GM18526 (cell line): ENCODE data around the gene TRIM2.

Experiments
- POLR2A ChIP-seq: IDR thresholded peaks from 3 replicates; pipeline ENCODE4 v1.6.1; 2011; ENCODE audit not compliant: insufficient read length; ENCODE audit errors: extremely low read depth

Gene TRIM2

DNA sequence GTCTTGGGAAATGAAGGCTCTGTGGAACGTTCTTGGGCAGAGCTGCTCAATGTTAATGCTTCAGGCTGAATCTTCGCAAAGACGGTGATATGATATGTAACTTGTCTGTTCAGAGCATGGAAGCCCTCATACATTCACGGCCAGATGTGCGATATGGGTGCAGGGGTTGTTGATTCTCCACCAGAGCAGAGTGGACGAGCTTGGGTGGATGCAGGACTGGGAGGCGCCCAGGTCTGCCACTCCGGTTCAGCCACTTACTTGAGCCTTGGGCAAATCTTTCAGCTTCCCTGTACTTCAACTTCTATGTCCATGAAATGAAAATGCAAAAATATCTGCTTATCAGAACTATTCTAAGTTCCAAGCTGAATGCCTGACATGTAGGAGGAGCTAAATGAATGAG is 92.9 kb downstream of the TRIM2 start:
- no peak for TF ChIP-seq POLR2A

DNA sequence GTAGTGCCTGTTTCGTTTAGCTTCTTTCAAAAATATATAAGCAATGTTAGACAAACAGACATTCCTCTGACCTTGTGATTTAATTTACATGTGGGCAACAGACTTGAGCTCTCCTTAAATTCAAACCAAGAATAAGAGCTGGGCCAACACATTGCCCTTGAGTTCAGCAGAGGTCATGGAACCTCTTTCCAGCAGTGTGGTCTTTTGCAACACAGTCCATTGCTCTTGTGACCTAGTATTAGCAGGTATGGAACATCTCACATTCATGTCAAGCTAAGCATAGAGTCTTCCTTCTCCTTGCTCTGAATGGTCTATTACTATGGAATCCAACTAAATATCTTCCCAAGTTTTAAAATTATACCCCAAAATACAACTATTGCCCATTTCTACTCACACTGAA is 106.5 kb downstream of the TRIM2 start:
- no peak for TF ChIP-seq POLR2A

DNA sequence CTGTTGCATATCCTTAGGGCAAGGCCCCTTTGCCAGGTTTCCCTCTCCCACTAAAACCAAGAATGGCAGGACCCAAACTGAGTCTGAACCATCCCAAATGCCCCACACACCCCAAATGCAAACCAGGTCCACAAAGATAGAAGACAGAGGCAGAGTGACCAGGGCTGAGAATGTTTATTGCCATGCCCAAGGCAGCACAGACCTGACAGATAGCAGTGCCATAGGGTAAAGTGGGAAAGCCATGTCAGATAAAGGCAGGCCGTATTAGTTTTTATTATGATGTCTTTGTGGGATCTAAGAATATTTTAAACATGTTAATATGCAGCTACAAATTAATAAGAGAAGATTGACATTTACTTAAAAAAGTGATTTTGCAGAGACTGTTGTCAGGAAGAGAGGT is 110.7 kb downstream of the TRIM2 start:
- no peak for TF ChIP-seq POLR2A

DNA sequence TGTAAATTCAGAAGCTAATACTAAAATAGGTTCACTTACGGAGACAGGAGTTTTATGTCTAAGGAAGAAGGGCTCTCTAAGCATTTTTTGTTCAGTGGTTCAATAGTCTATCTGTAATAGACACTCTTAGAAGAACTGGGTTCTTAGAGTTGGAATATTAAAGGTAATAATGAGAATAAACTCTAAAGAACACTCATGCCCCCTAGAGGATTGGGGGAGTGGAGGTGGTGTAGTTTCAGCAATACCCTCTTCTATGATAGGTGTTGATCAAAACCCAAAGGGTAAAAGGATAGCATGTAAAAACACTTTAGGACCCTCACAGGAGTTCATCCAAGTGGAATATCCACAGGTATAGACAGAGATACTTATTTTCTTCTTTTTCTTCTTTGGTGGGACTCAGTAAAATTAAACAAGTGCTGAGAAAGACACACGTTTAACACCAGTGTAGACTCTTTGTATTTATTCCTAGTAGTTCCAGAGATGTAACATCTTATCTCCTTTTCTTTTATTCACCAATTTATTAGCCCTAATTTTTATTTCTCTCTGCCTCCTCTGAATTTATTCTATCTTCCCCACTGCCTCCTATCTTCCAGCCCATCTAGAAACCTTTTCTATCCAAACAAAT is 114.6 kb downstream of the TRIM2 start:
- no peak for TF ChIP-seq POLR2A

DNA sequence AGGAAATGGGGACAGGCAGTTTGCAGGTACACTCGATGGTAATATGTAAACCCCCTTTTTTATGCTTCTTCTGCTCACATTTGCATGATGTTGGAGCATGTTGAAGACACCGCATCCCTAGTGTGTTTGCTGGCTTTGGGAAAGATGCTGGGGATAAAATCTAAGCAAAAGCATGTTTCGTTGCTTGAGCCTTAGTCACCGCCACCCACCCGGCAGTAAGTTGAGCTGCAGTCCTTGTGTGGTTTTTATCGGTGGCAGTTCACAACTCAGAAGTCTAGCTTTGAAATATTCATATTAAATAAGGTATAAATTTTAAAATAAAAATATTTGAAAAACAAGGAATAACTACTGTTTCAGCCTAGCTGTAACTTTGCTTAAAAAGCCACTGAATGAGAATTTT is 118.5 kb downstream of the TRIM2 start:
- TF ChIP-seq POLR2A, result no peak

DNA sequence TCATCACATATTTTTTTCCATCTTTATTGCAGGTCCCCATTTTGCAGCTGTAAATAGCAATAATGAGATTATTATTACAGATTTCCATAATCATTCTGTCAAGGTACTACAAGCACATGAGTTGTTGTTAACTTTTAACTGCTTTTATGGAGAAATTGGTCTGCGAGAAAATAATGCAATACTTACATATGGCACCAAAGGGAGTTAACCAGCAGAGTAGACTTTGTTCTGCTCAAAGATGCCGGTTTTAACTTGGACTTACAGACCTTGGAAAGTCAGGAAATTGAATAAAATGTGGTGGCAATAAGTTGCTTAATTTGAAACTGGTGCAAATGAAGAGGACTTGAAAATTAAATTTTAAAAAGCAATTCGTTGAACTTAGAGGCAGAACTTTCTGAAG is 119.8 kb downstream of the TRIM2 start:
- no peak for TF ChIP-seq POLR2A

DNA sequence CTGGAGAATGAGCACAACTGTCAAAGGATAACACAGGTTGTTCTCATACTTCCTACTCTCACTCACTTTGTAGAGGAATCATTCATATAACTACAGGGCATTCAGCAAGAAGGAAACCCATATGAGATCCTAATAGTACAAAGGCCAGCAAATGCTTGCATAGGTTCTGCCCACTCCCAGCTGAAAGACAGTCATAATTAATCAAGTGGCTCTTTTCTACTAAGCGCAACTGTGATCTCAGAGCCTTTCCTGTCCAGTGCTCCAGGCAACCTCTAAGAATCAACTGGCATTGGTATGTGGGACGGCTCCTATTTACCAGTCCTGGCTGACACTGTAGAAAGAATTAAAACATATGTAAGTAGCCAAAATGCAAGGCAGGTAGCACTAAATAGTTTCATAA is 121.3 kb downstream of the TRIM2 start:
- no peak for TF ChIP-seq POLR2A

DNA sequence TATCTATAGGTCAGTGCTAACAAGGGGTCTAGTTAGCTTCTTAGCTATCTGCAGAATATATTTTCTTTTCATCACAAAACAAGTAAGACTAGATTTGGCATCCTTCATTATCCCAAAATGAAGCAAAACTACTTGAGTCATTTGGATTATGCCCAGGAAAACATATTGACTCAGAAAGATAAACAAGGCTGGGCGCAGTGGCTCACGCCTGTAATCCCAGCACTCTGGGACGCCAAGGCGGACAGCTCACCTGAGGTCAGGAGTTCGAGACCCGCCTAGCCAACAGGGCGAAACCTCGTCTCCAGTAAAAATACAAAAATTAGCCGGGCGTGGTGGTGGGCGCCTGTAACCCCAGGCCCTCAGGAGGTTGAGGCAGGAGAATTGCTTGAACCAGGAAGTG is 122.3 kb downstream of the TRIM2 start:
- TF ChIP-seq POLR2A, result no peak

DNA sequence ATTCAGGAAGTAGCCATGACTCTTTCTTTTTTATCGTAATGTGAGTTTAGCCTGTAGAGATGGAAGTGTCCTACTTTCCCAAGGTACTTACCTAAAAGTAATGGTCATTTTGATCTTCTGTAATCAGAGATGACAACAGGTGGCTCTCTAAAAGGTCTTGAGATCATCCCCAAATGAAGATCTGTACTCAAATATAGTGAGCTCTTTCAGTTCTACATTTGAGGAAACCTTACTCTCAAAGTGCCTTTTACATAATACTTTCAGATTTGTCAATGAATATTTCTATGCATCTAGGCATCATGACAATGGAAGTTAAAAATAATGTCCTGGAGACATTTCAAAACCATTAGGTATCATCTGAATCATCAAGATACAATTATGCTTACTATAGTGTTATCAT is 123.0 kb downstream of the TRIM2 start:
- TF ChIP-seq POLR2A, result no peak

DNA sequence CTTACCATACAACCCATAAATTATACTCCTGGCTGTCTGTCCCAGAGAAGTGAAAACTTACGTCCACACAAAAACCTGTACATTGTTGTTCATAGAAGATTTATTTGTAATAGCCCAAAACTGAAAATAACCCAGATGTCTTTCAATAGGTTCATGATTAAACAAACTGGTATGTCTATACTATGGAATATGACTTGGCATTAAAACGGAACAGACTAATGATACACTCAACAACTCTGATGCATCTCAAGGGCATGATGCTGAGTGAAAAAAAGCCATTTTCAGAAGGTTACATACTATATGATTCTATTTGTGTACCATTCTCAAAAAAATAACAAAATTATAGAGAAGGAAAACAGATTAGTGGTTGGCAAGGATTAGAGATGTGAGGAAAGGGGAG is 128.7 kb downstream of the TRIM2 start:
- TF ChIP-seq POLR2A, result no peak

DNA sequence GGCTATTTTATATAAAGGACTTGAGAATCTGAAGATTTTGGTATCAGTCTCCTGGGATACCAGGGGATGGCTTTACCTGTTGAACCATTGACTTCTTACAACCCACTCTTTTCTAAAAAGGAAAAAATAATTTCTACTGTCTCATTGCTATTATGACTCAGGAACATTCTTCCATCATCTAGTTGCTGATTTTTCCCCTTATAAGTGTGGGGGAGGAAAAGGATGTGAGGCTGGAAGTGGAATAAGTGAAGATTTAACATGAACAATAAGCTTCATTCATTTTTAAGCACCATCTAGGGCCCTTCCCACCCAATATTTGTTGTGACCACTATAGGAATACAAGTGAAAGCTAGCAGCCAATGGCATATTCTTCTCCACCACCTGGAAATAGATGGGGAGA is 129.6 kb downstream of the TRIM2 start:
- no peak for TF ChIP-seq POLR2A

DNA sequence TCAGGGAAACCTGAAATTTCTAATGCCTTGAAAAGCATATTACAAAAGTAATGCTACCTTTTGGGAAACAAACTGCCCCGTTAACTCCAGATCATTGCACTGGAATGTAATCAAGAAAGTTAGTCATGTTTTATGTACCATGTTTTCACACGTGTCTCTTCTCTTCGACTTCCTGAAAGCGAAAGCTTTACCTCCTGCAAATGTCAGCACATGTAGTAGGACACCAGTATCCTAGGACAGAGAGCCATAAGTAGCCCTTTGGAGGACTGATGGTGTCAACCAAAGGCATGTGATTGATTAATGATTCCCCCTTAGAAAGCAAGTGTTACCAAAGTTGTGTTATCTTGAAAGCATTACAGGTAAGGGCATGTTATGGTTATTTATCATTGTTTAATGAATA is 131.4 kb downstream of the TRIM2 start:
- TF ChIP-seq POLR2A, result no peak

DNA sequence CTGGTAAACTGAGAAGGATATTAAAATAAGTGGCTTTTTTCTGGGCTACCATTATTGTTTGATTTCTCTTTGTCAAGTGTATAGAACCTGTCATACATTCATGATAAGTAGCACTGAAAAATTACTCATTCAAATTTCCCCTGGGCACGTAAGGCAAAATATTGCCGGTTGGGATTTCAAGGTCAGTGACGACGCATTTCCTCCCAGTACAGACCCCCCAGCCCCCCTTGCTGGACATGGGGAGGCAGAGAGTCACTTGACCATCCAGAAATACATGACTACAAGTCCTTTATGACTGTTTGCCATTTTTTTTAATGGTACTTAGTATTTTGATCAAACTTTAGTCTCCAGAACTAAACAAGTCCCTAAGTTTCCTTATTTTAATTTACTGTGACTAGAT is 133.4 kb downstream of the TRIM2 start:
- TF ChIP-seq POLR2A, result no peak

DNA sequence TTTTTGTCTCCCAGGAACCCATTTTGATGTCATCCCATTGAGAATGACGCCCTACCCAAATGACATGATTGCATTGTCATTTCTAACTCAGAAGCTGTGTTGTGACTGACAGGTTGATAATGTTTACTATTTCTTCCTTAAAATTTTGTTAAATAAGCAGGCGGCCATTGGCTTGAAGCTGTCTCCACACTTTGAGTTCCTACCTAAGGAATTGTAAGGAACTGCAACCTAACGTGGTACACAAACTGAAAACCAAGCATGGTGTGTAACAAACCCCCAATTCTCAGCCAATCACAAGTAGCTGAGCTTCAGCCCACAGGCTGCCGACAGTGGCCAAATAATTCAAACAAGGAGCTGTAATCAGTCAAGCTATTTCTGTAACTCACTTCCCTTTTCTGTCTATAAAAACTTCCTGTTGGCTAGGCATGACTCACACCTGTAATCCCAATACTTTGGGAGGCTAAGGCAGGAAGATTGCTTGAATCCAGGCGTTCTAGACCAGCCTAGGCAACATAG is 137.4 kb downstream of the TRIM2 start:
- no peak for TF ChIP-seq POLR2A

DNA sequence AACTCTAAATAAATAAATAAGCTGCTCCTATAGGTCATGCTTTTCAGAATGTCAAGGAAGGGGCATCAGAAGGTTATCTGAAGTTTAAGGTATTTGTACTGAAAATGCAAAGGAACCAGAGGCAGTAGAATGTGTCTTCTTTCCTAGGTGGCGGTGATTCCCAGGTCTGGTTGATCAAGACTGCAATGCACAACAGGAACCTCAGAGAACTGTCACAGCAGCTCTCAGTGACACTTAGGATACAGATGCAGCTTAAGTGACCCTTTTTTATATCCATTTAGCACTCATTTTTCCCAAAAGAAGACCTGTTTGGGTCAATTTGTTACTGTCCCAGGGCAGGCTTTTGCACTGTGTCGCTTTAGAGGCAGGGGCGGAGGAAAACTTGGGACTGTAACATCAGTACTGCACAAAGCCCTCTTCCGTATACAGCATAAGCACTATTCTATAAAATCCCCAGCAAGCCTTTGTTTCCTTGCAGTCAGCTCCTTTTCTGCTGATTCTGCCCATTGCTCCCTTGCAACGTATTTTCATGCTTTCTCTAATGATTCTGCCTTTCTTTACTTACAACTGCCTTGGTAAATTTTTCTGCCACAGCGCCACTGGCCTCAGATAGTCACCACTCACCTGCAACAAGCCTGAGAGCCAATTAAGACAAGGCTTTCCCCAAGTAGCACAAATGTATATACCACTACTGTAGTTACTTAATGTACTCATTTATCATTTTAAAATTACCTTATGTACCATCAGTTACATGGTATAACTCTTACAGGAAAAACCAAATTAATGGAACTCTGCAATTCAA is 138.7 kb downstream of the TRIM2 start:
- no peak for TF ChIP-seq POLR2A

DNA sequence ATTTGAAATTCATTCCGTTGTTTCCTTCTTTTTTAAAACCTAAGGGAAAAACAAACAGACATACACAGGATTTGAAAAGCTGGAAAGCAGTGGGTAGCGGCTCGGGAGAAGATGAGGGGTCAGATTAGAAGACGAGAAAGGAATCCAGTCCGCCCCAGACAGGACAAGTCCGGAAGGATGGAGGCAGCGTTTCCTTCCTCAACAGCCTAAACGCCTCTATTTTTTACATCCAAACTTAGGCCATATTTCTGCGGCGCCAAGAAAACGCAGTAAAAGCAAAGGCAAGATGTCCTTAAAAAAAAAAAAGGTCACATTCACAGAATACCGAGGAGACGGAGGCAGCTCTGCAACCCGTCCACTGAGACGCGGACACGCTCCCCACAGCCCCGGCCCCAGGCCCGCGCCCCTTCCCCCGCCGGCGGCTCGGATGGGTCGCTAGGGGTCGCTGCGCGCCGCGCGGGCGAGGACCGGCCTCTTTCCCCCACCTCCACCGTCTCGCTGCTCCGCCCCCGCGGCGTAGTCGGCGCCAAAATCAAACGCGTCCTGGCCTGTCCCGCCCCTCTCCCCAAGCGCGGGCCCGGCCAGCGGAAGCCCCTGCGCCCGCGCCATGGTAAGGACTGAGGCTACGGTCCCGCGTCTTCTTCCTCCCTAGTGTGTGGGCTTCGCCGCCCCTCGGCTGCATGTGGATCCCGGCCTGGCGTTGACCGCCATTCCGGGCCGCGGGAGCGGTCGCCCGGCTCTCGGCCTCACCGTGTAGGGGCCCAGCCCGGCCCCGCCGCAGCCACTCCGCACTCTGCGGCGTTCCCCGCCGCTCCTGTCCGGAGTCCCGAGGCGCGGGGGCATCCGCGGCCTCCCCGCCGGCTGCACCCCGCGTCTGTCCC is 140.1 kb downstream of the TRIM2 start, which contains the start of gene MND1:
TSS of gene MND1 (plus strand) at position 558 of the 881 bp plus-strand sequence. CDS start at position 608, 50 bp downstream.
- peak; percentile 73 for TF ChIP-seq POLR2A
